ENCODE measurements around the gene PSMD9. TPM values are rescaled to one million over a fixed set of nuclear protein-coding genes. Genes with fewer than 3 reads are reported as not detected.

The PSMD9 gene
- total and polyA plus RNA-seq, 2 experiments from 2014 or later = 106 to 114 TPM

DNA sequence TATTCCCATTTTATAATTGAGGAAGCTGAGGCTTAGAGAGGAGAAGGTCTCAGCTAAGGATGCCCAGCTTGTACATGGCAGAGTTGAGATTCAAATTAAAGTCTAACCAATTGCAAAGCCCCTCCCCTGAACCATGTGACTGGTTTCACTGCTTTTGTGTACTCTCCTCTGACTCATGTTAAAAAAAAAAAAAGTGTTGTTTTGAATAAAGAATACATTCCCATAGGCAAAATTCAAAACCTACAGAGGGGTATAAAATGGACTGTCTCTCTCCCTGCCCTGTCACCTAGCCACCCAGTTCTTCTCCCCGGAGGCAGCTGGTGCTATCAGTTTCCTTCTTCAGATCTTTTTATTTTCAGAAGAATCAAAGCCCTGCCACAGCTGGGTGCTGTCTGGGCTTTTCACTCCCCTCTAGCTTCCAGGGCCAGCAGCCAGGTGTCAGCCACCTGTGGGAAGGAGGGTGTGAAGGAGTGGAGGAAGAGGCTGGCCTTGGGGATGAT lies 5.4 kb downstream of the PSMD9 start:
- H3K9me3 ChIP-seq (ENCODE audit: low read depth) = no peaks in the 10 kb centered on the region
- no peaks in the 10 kb centered on the region for H3K36me3 ChIP-seq (replicated peaks; ENCODE audit: insufficient read depth, low read depth)
- peaks cover 13% of the 10 kb centered on the region for H4K20me1 ChIP-seq (ENCODE audit: insufficient read depth, poor library complexity, severe bottlenecking)
- H3K4me3 ChIP-seq = no peak overlapping the region
- H2AFZ ChIP-seq = no peak overlapping the region
- TF ChIP-seq CTCF (IDR thresholded peaks at IDR 0.05; ENCODE audit: poor library complexity) (no peak), EZH2phosphoT487 (IDR thresholded peaks at IDR 0.05; ENCODE audit: low read depth, severe bottlenecking, unreplicated experiment) (no peak), EZH2 (IDR thresholded peaks at IDR 0.05; ENCODE audit: borderline replicate concordance) (no peak)
- 32% methylated on average over 1 of the region's 1 CpG for WGBS (ENCODE audit: low lambda C conversion rate, missing lambda C conversion rate)
- H3K4me1 ChIP-seq (ENCODE audit: insufficient read depth) = peaks cover 29% of the 10 kb centered on the region
- H3K79me2 ChIP-seq = peaks cover 67% of the 10 kb centered on the region
- H3K4me2 ChIP-seq = peak overlapping the region; percentile 48
- H3K27ac ChIP-seq = peak overlapping the region; percentile 89
- DNase-seq (ENCODE audit: low spot score) = peak; percentile 76
- H3K9me2 ChIP-seq (replicated peaks; ENCODE audit: insufficient read depth) = no peaks in the 10 kb centered on the region
- no peaks in the 10 kb centered on the region for H3K27me3 ChIP-seq

GRCh38 chr12:121894633-121895032 lies 6.0 kb downstream of the PSMD9 start:
- H4K20me1 ChIP-seq (ENCODE audit: insufficient read depth, poor library complexity, severe bottlenecking) = peaks cover 13% of the 10 kb centered on the region
- H3K4me2 ChIP-seq = peak overlapping the region; percentile 48
- no peaks in the 10 kb centered on the region for H3K36me3 ChIP-seq (replicated peaks; ENCODE audit: insufficient read depth, low read depth)
- peak overlapping the region; percentile 89 for H3K27ac ChIP-seq
- peaks cover 25% of the 10 kb centered on the region for H3K4me1 ChIP-seq (ENCODE audit: insufficient read depth)
- WGBS (ENCODE audit: low lambda C conversion rate, missing lambda C conversion rate) = 77% methylated on average over 7 of the region's 7 CpGs
- H3K27me3 ChIP-seq = no peaks in the 10 kb centered on the region
- no peak overlapping the region for H3K4me3 ChIP-seq
- peaks cover 62% of the 10 kb centered on the region for H3K79me2 ChIP-seq
- no peaks in the 10 kb centered on the region for H3K9me3 ChIP-seq (ENCODE audit: low read depth)
- peak; percentile 33 for TF ChIP-seq CTCF (IDR thresholded peaks at IDR 0.05; ENCODE audit: poor library complexity)
- no peak for TF ChIP-seq EZH2 (IDR thresholded peaks at IDR 0.05; ENCODE audit: borderline replicate concordance)
- no peak for TF ChIP-seq EZH2phosphoT487 (IDR thresholded peaks at IDR 0.05; ENCODE audit: low read depth, severe bottlenecking, unreplicated experiment)
- no peaks in the 10 kb centered on the region for H3K9me2 ChIP-seq (replicated peaks; ENCODE audit: insufficient read depth)
- no peak overlapping the region for H2AFZ ChIP-seq
- DNase-seq (ENCODE audit: low spot score) = peak; percentile 62

DNA sequence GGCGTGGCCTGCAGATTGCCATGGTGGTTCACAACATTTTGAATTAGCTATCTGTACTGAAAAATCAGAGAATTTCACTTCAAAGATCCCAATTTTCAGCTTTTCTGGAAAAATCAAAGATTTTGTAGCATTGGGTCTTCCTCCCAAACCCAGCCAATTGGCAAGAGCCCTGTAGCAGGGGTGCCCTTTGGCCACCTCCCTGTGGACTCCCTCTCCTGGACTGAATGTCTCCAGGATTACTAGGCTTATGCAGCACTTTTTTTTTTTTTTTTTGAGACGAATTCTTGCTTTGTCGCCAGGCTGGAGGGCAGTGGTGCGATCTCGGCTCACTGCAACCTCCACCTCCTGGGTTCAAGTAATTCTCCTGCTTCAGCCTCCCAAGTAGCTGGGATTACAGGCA lies 9.7 kb downstream of the PSMD9 start:
- Histone ChIP-seq H3K4me1 (ENCODE audit: insufficient read depth) (peaks cover 13% of the 10 kb centered on the region), H3K27me3 (no peaks in the 10 kb centered on the region), H3K36me3 (replicated peaks; ENCODE audit: insufficient read depth, low read depth) (no peaks in the 10 kb centered on the region), H4K20me1 (ENCODE audit: insufficient read depth, poor library complexity, severe bottlenecking) (peaks cover 8% of the 10 kb centered on the region), H3K79me2 (peaks cover 32% of the 10 kb centered on the region), H3K9me3 (ENCODE audit: low read depth) (no peaks in the 10 kb centered on the region), H3K9me2 (replicated peaks; ENCODE audit: insufficient read depth) (no peaks in the 10 kb centered on the region), H3K4me3 (no peak overlapping the region), H3K27ac (no peak overlapping the region), H3K4me2 (no peak overlapping the region), H2AFZ (no peak overlapping the region)
- no peak for DNase-seq (ENCODE audit: low spot score)
- no peak for TF ChIP-seq EZH2phosphoT487 (IDR thresholded peaks at IDR 0.05; ENCODE audit: low read depth, severe bottlenecking, unreplicated experiment)
- TF ChIP-seq CTCF (IDR thresholded peaks at IDR 0.05; ENCODE audit: poor library complexity) = no peak
- TF ChIP-seq EZH2 (IDR thresholded peaks at IDR 0.05; ENCODE audit: borderline replicate concordance) = no peak
- 67% methylated on average over 5 of the region's 5 CpGs for WGBS (ENCODE audit: low lambda C conversion rate, missing lambda C conversion rate)

Measured in hepatocyte (in vitro differentiated cells).